Parathyroid adenoma (tissue), 2 donors: Measurements from ENCODE around the gene ADAM12.

Experiments used
- H2AFZ ChIP-seq: fragments of 300-600 bp; sonication (generic); one replicate; pipeline ENCODE4 v1.7.0; 2017; ENCODE audit warnings: antibody characterized with exemption, mild to moderate bottlenecking
- H3K27ac ChIP-seq: fragments of 300-600 bp; sonication (generic); one replicate; pipeline ENCODE4 v1.7.0; 2017
- H3K27me3 ChIP-seq: fragments of 300-600 bp; sonication (generic); one replicate; pipeline ENCODE4 v1.7.0; 2017; ENCODE audit warnings: low read length; ENCODE audit not compliant: control insufficient read depth, insufficient read depth
- H3K36me3 ChIP-seq: fragments of 300-600 bp; sonication (generic); one replicate; pipeline ENCODE4 v1.7.0; 2017; ENCODE audit warnings: low read length; ENCODE audit not compliant: control insufficient read depth, insufficient read depth
- H3K4me1 ChIP-seq: fragments of 300-600 bp; sonication (generic); one replicate; pipeline ENCODE4 v1.7.0; 2017; ENCODE audit warnings: control low read depth
- H3K4me2 ChIP-seq: fragments of 300-600 bp; sonication (generic); one replicate; pipeline ENCODE4 v1.7.0; 2017; ENCODE audit warnings: low read length
- H3K4me3 ChIP-seq: fragments of 300-600 bp; sonication (generic); one replicate; pipeline ENCODE4 v1.7.0; 2017; ENCODE audit warnings: low read depth, low read length
- H3K79me2 ChIP-seq: fragments of 300-600 bp; sonication (generic); one replicate; pipeline ENCODE4 v1.7.0; 2017; ENCODE audit warnings: control low read depth
- H3K9ac ChIP-seq: fragments of 300-600 bp; sonication (generic); one replicate; pipeline ENCODE4 v1.7.0; 2017; ENCODE audit warnings: mild to moderate bottlenecking
- H3K9me3 ChIP-seq: fragments of 300-600 bp; sonication (generic); one replicate; pipeline ENCODE4 v1.7.0; 2017; ENCODE audit warnings: low read length; ENCODE audit not compliant: control insufficient read depth
- TF ChIP-seq, protein P1 (sequence below): fragments of 300-600 bp; sonication (generic); IDR thresholded peaks from one replicate; pipeline ENCODE4 v1.7.0; 2017; ENCODE audit warnings: antibody characterized with exemption, mild to moderate bottlenecking
- donor health status: primary hyperparathyroidism.

Gene ADAM12

DNA sequence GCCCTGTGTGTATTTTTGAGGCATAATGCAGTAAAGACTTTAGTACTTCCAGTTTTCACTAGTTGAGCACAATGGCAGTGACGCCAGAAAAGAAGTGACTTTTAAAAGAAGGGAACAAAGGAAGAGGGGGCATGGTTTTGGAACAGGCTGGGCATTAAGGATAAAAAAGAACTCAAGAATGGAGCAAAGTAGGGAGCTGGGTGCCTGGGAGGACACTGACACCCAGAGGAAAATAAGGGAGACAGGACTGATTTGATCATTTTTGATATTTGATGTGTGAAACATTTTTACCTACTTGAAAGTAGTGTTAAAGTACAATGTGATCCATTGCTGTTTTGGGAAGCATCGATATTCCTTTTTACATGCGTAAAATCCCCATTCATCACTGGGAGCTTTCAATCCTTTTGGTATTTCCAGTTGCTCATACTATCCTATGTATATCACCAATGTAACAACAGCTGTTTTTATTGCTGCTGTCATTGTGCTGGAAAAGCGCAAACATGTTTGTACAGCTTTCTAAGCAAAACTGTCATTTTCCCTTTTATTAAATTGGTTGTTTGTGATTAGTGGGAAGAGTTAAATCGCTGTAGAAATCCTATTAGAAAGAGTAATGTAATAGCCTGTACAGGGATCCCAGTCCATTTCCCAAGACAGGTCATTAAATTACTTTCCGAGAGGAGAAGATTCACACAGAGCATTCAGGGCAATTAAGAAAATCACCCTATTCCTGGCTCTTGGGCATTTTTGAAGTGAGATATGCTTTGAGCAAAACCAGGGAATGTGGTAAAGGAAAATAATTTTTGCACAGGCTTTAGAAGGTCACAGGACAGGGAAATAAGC is 85.2 kb downstream of the ADAM12 start:
- no peaks in the 10 kb centered on the region for H3K36me3 ChIP-seq
- H3K9me3 ChIP-seq, result no peaks in the 10 kb centered on the region
- H3K4me3 ChIP-seq, result no peak overlapping the region
- no peak overlapping the region for H3K4me2 ChIP-seq
- no peak overlapping the region for H3K27ac ChIP-seq
- no peaks in the 10 kb centered on the region for H3K27me3 ChIP-seq
- no peak overlapping the region for H3K9ac ChIP-seq
- TF ChIP-seq, protein P1, sequence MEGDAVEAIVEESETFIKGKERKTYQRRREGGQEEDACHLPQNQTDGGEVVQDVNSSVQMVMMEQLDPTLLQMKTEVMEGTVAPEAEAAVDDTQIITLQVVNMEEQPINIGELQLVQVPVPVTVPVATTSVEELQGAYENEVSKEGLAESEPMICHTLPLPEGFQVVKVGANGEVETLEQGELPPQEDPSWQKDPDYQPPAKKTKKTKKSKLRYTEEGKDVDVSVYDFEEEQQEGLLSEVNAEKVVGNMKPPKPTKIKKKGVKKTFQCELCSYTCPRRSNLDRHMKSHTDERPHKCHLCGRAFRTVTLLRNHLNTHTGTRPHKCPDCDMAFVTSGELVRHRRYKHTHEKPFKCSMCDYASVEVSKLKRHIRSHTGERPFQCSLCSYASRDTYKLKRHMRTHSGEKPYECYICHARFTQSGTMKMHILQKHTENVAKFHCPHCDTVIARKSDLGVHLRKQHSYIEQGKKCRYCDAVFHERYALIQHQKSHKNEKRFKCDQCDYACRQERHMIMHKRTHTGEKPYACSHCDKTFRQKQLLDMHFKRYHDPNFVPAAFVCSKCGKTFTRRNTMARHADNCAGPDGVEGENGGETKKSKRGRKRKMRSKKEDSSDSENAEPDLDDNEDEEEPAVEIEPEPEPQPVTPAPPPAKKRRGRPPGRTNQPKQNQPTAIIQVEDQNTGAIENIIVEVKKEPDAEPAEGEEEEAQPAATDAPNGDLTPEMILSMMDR, result no peak
- H3K79me2 ChIP-seq, result no peaks in the 10 kb centered on the region
- H2AFZ ChIP-seq, result no peak overlapping the region
- H3K4me1 ChIP-seq, result no peaks in the 10 kb centered on the region

DNA sequence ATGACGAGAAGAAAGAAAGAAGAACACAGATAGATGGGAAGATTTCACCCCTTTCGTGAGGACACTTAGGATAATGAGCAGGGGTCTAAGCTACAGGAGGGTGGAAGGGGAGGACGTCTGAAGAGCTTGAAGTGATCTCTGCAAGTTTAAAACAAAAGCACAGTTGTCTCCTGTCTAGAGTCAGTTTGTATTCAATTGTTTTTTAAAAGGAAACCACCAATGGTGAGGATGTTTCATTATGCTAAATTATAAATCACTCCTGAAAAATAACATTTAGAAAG is 85.9 kb downstream of the ADAM12 start:
- H3K27ac ChIP-seq, result no peak overlapping the region

DNA sequence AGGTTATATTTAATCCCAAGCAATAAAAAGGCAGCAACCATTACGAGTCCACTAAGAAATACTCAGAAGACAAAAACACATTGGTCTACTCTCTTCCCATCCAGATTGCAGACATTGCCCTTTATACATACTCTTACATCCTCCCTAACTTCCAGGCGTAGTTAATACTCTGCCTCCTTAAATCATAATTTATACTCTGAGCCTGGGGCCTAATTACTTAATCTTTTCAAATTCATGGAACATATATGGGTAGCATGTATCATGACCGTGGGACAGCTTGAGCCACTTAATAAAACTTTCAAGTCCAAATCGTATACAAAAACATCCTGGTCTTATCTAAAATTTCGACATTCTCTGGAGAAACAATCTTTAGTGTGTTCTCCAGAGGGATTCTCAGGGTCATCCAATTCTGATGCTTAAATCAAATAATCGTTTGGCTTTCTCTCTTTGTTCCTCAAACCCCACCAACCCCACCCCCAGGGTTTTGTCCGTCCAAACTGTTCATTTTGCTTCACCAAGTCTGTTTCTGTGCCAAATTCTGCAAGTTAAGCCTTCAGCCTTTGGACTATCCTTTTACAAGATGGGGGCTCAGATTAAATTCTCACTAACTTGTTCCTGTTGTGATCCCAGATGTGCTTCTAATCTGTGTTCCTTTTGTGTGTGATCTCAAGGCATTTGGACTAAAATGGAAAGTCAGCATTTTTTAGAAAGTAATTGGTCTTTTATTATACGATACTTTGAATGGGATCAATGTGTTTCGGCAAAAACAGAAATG is 86.4 kb downstream of the ADAM12 start:
- H3K27ac ChIP-seq, result no peak overlapping the region
- no peaks in the 10 kb centered on the region for H3K79me2 ChIP-seq
- H3K4me1 ChIP-seq, result no peaks in the 10 kb centered on the region
- H2AFZ ChIP-seq, result no peak overlapping the region
- TF ChIP-seq, protein P1, result no peak
- no peak overlapping the region for H3K4me2 ChIP-seq
- no peaks in the 10 kb centered on the region for H3K27me3 ChIP-seq
- H3K4me3 ChIP-seq, result no peak overlapping the region
- no peak overlapping the region for H3K9ac ChIP-seq
- H3K36me3 ChIP-seq, result no peaks in the 10 kb centered on the region
- H3K9me3 ChIP-seq, result no peaks in the 10 kb centered on the region

More for the DNA sequence above, 85.9 kb downstream of the ADAM12 start:
- TF ChIP-seq, protein P1, result no peak
- Histone ChIP-seq H3K4me2 (no peak overlapping the region), H3K4me1 (no peaks in the 10 kb centered on the region), H3K27me3 (no peaks in the 10 kb centered on the region), H3K79me2 (no peaks in the 10 kb centered on the region), H2AFZ (no peak overlapping the region), H3K36me3 (no peaks in the 10 kb centered on the region), H3K9ac (no peak overlapping the region), H3K4me3 (no peak overlapping the region), H3K9me3 (no peaks in the 10 kb centered on the region)

DNA sequence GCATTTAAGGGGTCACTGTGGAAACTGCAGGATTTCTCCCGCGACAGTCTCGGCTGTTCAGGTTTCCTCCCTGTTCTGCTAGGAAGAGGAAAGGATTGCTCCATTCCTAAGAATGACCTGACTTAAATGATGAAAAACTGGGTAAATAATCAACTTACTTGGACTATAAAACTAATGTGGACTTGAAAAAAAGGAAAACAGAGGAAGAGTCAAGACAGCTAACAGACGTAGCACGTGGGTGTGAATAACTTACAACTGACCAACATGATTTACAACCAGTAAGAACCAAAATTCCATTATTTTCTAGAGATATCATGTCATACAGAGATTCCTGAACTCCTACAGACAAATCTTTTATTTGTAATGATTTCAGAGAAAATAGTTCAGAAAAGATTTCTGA is 93.8 kb downstream of the ADAM12 start:
- Histone ChIP-seq H3K27ac (no peak overlapping the region), H3K79me2 (no peaks in the 10 kb centered on the region), H3K9me3 (no peaks in the 10 kb centered on the region), H3K4me1 (peaks cover 3% of the 10 kb centered on the region), H3K27me3 (no peaks in the 10 kb centered on the region), H3K36me3 (no peaks in the 10 kb centered on the region), H2AFZ (peak overlapping the region; percentile 30), H3K4me2 (no peak overlapping the region), H3K4me3 (no peak overlapping the region), H3K9ac (no peak overlapping the region)
- TF ChIP-seq, protein P1, result no peak
